HL-60 (cell line): Measurements from ENCODE around the gene RNF121.

ENCODE experiments used
- DNase-seq, 2 experiments: peaks; one replicate each; pipeline ENCODE4 v3.0.0-alpha.2; 2010 to 2020; ENCODE audit warnings: low read depth in 1 of 2, low spot score in 1 of 2
- H3K27ac ChIP-seq: fragments of 250-450 bp; sonication (Bioruptor Pico); replicated peaks from 2 replicates; pipeline ENCODE4 v1.5.1; 2020; ENCODE audit warnings: mild to moderate bottlenecking, moderate library complexity
- H3K27me3 ChIP-seq: fragments of 250-450 bp; sonication (Bioruptor Pico); 2 replicates; pipeline ENCODE4 v1.5.1; 2021; ENCODE audit warnings: mild to moderate bottlenecking, moderate library complexity; ENCODE audit not compliant: insufficient read depth, poor library complexity, severe bottlenecking
- H3K4me3 ChIP-seq: replicated peaks from 2 replicates; pipeline ENCODE4 v1.5.1; 2011; ENCODE audit warnings: mild to moderate bottlenecking, control low read depth, low read length; ENCODE audit not compliant: insufficient read depth
- GABPA ChIP-seq: IDR thresholded peaks from 2 replicates; pipeline ENCODE4 v1.6.1; 2012; ENCODE audit warnings: low read depth
- POLR2AphosphoS5 ChIP-seq: IDR thresholded peaks from 2 replicates; pipeline ENCODE4 v1.6.1; 2012; ENCODE audit warnings: low read depth
- SPI1 ChIP-seq: IDR thresholded peaks from 2 replicates; pipeline ENCODE4 v1.6.1; 2012; ENCODE audit warnings: low read depth, mild to moderate bottlenecking, borderline replicate concordance
- TF ChIP-seq, protein P1 (sequence below): IDR thresholded peaks from 2 replicates; pipeline ENCODE4 v1.6.1; 2012; ENCODE audit warnings: low read depth; ENCODE audit not compliant: insufficient replicate concordance
- TF ChIP-seq, protein P2 (sequence below): IDR thresholded peaks from one replicate; pipeline ENCODE4 v1.5.1; 2011; ENCODE audit warnings: low read length, control low read depth, inconsistent platforms; ENCODE audit not compliant: insufficient read depth

RNF121 gene

DNA sequence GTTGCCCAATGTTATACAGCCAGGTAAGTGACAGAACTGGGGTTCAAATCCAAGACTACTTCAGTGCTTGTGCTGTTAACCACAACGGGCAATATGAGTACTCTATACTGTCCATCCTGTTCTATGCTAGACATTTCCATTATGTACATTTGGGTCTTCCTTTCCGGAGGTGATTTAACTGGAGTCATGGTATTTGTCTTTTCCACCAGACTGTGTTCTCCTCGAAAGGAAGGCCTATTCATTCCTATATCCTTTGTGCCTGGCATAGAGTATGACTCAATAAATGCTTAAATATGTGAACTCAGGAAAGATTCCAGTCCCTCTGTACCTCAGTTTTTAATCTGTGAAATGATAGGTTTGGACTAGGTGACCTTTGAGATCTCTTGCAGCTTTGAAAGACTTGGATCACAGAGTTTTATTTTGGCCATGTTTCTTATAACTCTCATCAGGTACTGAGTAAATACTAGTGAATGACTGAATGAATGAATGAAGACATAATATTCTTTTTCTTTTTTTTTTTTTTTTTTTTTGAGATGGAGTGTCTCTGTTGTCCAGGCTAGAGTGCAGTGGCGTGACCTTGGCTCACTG lies 6.6 kb downstream of the RNF121 start:
- Histone ChIP-seq H3K27me3 (no peaks in the 10 kb centered on the region), H3K4me3 (no peak overlapping the region), H3K27ac (no peak overlapping the region)
- TF ChIP-seq, protein P1, sequence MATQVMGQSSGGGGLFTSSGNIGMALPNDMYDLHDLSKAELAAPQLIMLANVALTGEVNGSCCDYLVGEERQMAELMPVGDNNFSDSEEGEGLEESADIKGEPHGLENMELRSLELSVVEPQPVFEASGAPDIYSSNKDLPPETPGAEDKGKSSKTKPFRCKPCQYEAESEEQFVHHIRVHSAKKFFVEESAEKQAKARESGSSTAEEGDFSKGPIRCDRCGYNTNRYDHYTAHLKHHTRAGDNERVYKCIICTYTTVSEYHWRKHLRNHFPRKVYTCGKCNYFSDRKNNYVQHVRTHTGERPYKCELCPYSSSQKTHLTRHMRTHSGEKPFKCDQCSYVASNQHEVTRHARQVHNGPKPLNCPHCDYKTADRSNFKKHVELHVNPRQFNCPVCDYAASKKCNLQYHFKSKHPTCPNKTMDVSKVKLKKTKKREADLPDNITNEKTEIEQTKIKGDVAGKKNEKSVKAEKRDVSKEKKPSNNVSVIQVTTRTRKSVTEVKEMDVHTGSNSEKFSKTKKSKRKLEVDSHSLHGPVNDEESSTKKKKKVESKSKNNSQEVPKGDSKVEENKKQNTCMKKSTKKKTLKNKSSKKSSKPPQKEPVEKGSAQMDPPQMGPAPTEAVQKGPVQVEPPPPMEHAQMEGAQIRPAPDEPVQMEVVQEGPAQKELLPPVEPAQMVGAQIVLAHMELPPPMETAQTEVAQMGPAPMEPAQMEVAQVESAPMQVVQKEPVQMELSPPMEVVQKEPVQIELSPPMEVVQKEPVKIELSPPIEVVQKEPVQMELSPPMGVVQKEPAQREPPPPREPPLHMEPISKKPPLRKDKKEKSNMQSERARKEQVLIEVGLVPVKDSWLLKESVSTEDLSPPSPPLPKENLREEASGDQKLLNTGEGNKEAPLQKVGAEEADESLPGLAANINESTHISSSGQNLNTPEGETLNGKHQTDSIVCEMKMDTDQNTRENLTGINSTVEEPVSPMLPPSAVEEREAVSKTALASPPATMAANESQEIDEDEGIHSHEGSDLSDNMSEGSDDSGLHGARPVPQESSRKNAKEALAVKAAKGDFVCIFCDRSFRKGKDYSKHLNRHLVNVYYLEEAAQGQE = no peak
- no peak for TF ChIP-seq GABPA
- TF ChIP-seq POLR2AphosphoS5 = no peak
- no peak for TF ChIP-seq SPI1
- TF ChIP-seq, protein P2, sequence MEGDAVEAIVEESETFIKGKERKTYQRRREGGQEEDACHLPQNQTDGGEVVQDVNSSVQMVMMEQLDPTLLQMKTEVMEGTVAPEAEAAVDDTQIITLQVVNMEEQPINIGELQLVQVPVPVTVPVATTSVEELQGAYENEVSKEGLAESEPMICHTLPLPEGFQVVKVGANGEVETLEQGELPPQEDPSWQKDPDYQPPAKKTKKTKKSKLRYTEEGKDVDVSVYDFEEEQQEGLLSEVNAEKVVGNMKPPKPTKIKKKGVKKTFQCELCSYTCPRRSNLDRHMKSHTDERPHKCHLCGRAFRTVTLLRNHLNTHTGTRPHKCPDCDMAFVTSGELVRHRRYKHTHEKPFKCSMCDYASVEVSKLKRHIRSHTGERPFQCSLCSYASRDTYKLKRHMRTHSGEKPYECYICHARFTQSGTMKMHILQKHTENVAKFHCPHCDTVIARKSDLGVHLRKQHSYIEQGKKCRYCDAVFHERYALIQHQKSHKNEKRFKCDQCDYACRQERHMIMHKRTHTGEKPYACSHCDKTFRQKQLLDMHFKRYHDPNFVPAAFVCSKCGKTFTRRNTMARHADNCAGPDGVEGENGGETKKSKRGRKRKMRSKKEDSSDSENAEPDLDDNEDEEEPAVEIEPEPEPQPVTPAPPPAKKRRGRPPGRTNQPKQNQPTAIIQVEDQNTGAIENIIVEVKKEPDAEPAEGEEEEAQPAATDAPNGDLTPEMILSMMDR = no peak
- DNase-seq = no peak

DNA sequence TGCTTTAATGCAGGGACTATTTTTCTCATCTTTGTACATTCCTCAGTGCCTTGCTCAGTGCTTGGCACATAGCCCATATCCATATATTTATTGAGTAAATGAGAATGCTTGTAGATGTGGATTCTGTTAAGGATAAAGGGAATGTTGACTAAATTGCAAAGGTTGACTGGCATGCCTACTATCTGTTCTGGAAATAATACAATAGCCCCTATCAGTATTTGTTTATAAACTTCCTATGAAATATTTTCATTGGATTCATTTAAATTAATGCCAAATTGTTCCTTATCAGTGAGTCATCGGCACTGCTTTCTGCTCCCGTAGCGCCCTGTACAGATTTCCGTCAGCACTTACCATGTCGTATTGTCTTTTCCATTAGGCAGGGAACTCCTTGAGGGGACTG lies 8.0 kb downstream of the RNF121 start:
- H3K27me3 ChIP-seq = no peaks in the 10 kb centered on the region
- H3K4me3 ChIP-seq = no peak overlapping the region
- DNase-seq = no peak
- no peak for TF ChIP-seq POLR2AphosphoS5
- no peak for TF ChIP-seq GABPA
- TF ChIP-seq, protein P1 = no peak
- TF ChIP-seq SPI1 = no peak
- TF ChIP-seq, protein P2 = no peak
- no peak overlapping the region for H3K27ac ChIP-seq

DNA sequence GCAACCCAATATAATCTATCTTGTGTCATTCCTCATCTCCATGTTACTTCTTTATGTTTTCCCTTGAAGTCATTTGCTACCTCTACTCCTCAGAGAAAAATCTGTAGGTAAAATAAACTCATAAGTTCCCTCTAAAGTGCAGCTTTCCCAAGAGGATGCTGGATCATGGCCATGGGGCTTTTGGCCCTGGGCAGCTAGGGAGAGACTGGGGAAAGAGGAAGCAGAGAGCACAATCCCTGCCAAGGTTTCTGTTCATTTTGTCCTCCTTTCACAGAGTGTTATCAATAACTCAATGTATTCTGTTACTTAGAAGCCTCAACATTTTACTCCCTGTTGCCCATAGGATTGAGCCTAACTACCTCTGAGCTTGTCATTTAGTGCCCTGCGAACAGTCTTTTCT lies 9.0 kb downstream of the RNF121 start:
- Histone ChIP-seq H3K4me3 (no peak overlapping the region), H3K27me3 (no peaks in the 10 kb centered on the region), H3K27ac (no peak overlapping the region)
- DNase-seq = no peak
- TF ChIP-seq, protein P1 = no peak
- TF ChIP-seq, protein P2 = no peak
- TF ChIP-seq GABPA (no peak), POLR2AphosphoS5 (no peak), SPI1 (no peak)
